ENCODE data around the gene TRA2B.

Gene TRA2B

DNA sequence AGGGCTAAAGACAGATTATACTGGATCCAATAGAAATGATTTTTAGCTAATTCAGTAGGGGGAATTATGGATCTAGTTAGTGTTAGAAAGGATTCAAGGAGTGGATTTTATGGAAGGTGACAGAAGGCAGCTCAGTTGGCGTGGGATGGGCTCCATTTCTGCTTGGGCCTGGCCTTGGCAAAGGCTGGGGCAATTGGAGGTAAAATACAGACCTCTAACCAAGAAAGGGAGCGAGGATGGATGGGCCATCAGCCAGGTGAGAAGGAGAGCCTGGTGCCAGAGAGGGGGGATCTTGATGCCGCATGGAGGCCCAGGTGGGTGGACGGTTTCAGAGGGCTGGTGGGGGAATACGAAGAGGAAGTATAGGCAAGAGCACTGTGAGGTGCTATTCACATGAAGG is 40.7 kb upstream of the TRA2B start:
- TF ChIP-seq ZFX (IDR thresholded peaks at IDR 0.05): no peak
- TF ChIP-seq, protein P1, sequence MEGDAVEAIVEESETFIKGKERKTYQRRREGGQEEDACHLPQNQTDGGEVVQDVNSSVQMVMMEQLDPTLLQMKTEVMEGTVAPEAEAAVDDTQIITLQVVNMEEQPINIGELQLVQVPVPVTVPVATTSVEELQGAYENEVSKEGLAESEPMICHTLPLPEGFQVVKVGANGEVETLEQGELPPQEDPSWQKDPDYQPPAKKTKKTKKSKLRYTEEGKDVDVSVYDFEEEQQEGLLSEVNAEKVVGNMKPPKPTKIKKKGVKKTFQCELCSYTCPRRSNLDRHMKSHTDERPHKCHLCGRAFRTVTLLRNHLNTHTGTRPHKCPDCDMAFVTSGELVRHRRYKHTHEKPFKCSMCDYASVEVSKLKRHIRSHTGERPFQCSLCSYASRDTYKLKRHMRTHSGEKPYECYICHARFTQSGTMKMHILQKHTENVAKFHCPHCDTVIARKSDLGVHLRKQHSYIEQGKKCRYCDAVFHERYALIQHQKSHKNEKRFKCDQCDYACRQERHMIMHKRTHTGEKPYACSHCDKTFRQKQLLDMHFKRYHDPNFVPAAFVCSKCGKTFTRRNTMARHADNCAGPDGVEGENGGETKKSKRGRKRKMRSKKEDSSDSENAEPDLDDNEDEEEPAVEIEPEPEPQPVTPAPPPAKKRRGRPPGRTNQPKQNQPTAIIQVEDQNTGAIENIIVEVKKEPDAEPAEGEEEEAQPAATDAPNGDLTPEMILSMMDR (conservative IDR thresholded peaks at IDR 0.05): no peak

DNA sequence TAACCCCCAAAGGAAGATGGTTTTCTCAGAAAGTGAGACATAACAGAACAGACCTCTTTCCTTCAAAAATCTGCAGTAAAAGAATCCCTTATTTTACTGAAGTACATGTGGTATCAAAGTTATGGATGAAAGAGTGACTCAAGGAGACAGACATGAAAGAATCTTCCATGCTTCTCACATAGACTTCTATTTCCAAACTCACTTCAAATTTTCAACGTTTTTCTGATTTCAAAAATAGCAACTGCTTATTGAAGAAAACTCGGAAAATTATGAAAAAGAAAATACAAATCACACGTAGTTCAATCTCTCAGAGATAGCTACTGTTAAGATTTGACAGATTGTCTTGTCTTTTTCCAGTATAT is 39.8 kb upstream of the TRA2B start:
- no peak overlapping the region for H3K27ac ChIP-seq
- no peak for TF ChIP-seq ZFX (IDR thresholded peaks at IDR 0.05)
- TF ChIP-seq, protein P1 (conservative IDR thresholded peaks at IDR 0.05): peak; percentile 51

More for the DNA sequence above, 40.7 kb upstream of the TRA2B start:
- no peak overlapping the region for H3K27ac ChIP-seq

DNA sequence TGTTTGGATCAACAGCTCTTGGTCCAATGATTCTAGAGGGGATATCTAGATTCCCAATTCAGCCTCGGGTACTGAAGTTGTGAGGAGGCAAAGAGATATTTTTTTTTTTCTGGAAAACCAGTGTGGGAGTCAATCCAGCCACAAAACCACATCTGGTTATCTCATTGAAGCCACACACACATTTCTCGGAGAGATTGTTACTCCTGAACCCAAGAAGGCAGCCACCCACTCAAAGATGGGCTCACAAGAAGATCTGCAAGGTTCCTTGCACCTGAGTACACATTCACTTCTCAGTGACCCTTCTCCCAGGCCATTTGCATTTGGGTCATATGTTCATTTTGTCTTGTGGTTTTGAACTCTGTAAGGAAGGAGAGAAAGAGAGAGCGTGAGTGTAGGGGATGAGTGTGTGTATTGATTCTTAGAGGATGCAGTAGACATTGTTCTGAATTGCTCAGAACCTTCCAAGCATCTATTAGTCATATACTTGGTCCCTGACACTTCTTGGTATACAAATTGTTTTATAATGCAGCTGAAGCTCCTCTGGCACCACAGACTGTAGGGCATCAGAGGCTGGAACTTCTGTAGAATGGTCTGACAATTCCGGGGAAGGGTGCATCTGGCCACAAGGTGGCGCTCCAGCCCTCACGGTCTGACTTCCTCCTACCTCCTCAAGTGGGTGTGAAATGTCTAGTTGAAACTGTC is 39.3 kb upstream of the TRA2B start:
- H3K27ac ChIP-seq: no peak overlapping the region
- no peak for TF ChIP-seq ZFX (IDR thresholded peaks at IDR 0.05)
- TF ChIP-seq, protein P1 (conservative IDR thresholded peaks at IDR 0.05): peak; percentile 99

- no peak for TF ChIP-seq ZFX (IDR thresholded peaks at IDR 0.05)
- TF ChIP-seq, protein P1 (conservative IDR thresholded peaks at IDR 0.05): no peak
- no peak overlapping the region for H3K27ac ChIP-seq
Observed at GRCh38 chr3:185976100-185976499, 38.3 kb upstream of the TRA2B start.

DNA sequence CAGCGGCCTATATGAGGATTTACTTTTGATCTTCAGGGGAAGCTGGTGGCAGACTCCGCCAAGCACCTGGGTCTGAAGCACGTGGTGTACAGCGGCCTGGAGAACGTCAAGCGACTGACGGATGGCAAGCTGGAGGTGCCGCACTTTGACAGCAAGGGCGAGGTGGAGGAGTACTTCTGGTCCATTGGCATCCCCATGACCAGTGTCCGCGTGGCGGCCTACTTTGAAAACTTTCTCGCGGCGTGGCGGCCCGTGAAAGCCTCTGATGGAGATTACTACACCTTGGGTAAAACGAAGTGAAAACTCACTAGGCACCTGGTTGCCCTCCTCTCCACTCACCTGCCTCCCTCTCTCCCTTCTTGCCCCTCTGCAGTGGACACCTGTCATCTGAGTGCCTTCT is 33.8 kb upstream of the TRA2B start:
- H3K27ac ChIP-seq: no peak overlapping the region
- TF ChIP-seq, protein P1 (conservative IDR thresholded peaks at IDR 0.05): no peak
- no peak for TF ChIP-seq ZFX (IDR thresholded peaks at IDR 0.05)

DNA sequence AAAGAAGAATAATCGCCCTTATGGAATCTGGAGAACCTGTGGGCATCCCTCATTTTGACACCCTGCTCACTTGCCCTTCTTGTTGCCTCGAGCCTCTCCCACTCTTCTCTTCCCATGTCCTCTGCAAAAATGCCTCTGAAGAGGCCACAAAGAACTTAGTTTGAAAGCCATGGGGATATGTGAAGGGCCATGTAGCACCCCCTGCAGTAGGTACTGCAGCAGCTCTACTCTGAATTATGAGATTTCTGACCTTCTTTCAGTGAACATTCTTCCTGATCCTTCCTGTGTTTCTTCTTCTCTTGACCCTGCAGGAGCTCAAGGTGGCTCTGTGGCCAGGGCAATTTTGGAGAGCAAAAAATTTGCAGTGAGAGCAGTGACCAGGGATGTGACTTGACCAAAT is 30.4 kb upstream of the TRA2B start:
- TF ChIP-seq, protein P1 (conservative IDR thresholded peaks at IDR 0.05): no peak
- TF ChIP-seq ZFX (IDR thresholded peaks at IDR 0.05): no peak
- no peak overlapping the region for H3K27ac ChIP-seq

DNA sequence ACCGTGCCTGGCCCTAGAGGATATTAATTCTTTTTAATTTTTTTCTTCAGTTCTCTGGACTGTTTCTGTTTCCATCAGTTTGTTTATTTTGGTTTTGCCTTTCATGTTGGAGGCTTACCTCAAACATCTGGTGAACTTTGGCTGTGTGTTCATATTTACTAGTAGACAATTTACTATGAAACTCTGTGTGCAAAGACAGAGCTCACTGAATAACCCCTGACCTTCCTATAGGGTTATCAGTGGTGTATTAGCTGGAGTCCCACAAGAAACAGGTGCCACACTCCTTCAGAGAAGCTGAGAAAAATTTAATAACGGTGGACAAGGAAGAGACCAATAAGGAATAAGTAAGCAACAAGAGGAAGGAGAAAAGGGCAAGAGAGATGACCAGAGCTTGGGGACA is 28.8 kb upstream of the TRA2B start:
- TF ChIP-seq, protein P1 (conservative IDR thresholded peaks at IDR 0.05): no peak
- no peak for TF ChIP-seq ZFX (IDR thresholded peaks at IDR 0.05)
- no peak overlapping the region for H3K27ac ChIP-seq
